VCaP (cell line): ENCODE results near the gene KLC3.
A peak's percentile ranks its signal among the peaks of the same experiment; 100 is the strongest.

ENCODE experiments used
- H3K27ac ChIP-seq: fragments of 450-650 bp; 2 replicates; pipeline ENCODE4 v1.5.1; 2017
- CTCF ChIP-seq: fragments of 450-650 bp; conservative IDR thresholded peaks from 2 replicates; pipeline ENCODE4 v1.5.1; 2017; ENCODE audit warnings: mild to moderate bottlenecking, moderate library complexity

The KLC3 gene

GRCh38 chr19:45344621-45345505 is 4.3 kb downstream of the KLC3 start:
- no peak for TF ChIP-seq CTCF
- no peak overlapping the region for H3K27ac ChIP-seq

GRCh38 chr19:45345506-45345860 is 4.9 kb downstream of the KLC3 start:
- TF ChIP-seq CTCF = no peak
- no peak overlapping the region for H3K27ac ChIP-seq

- TF ChIP-seq CTCF = peak; percentile 39
- H3K27ac ChIP-seq = no peak overlapping the region
Measured at GRCh38 chr19:45346449-45346848, 5.9 kb downstream of the KLC3 start.

GRCh38 chr19:45347570-45348366 is 7.2 kb downstream of the KLC3 start:
- H3K27ac ChIP-seq = no peak overlapping the region
- TF ChIP-seq CTCF = no peak

GRCh38 chr19:45348367-45349125 is 8.0 kb downstream of the KLC3 start:
- H3K27ac ChIP-seq = no peak overlapping the region
- no peak for TF ChIP-seq CTCF

- TF ChIP-seq CTCF = no peak
- no peak overlapping the region for H3K27ac ChIP-seq
Measured at GRCh38 chr19:45349126-45349415, 8.5 kb downstream of the KLC3 start.

- TF ChIP-seq CTCF = no peak
- no peak overlapping the region for H3K27ac ChIP-seq
Measured at GRCh38 chr19:45349430-45349941, 8.9 kb downstream of the KLC3 start.
